Gastroesophageal sphincter (tissue), 3 donors: ENCODE data around the gene AUTS2.

Experiments used
- POLR2A ChIP-seq, 2 donors: fragments of 450-650 bp; IDR thresholded peaks; one replicate each; pipeline ENCODE4 v1.6.1; 2017; ENCODE audit warnings: antibody characterized with exemption in 2 of 2, mild to moderate bottlenecking in 2 of 2, moderate library complexity in 1 of 2
- TF ChIP-seq, protein P1 (sequence below), 4 experiments: fragments of 200-600 bp in 2 of 4; fragments of 450-650 bp in 2 of 4; sonication (generic) in 1 of 4; IDR thresholded peaks; one replicate each; pipeline ENCODE4 v1.5.1; 2017 to 2019; ENCODE audit warnings: antibody characterized with exemption in 4 of 4, mild to moderate bottlenecking in 2 of 4, moderate library complexity in 2 of 4

DNA sequence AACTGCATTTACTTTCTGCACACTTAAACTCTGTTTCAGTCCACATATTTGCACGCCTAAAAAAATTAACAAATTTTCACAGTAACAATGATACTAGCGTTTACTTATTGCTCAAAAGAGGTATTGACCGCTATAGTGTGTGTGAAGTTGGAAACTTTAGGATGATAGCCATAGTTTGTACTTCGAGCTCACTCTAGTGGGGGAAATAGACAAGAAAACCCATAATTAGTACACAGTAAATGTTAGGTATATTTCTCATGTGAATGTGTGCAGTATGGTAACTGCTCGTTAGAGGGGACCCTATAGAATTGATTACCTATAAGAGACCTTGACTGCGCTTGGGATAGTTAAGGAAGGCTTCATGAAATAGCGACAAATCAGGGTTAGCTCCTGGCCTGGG is 238.4 kb downstream of the AUTS2 start:
- TF ChIP-seq POLR2A (IDR thresholded peaks at IDR 0.05): no peak
- TF ChIP-seq, protein P1, sequence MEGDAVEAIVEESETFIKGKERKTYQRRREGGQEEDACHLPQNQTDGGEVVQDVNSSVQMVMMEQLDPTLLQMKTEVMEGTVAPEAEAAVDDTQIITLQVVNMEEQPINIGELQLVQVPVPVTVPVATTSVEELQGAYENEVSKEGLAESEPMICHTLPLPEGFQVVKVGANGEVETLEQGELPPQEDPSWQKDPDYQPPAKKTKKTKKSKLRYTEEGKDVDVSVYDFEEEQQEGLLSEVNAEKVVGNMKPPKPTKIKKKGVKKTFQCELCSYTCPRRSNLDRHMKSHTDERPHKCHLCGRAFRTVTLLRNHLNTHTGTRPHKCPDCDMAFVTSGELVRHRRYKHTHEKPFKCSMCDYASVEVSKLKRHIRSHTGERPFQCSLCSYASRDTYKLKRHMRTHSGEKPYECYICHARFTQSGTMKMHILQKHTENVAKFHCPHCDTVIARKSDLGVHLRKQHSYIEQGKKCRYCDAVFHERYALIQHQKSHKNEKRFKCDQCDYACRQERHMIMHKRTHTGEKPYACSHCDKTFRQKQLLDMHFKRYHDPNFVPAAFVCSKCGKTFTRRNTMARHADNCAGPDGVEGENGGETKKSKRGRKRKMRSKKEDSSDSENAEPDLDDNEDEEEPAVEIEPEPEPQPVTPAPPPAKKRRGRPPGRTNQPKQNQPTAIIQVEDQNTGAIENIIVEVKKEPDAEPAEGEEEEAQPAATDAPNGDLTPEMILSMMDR (IDR thresholded peaks at IDR 0.05): no peak
